ENCODE results near the gene SMYD2. TPM values are rescaled to one million over a fixed set of nuclear protein-coding genes. Genes with fewer than 3 reads are reported as not detected.

Gene SMYD2
- total and polyA plus RNA-seq, 11 donors, result 157 to 406 (median 324) TPM

GRCh38 chr1:214383381-214384372 lies 102.7 kb downstream of the SMYD2 start:
- Histone ChIP-seq H3K36me3 (peaks cover 4 to 92% (median 58%) of the 10 kb centered on the region in 9 donors), H3K4me3 (no peak overlapping the region), H3K9me3 (no peaks in the 10 kb centered on the region), H3K27me3 (no peaks in the 10 kb centered on the region), H3K4me1 (no peaks in the 10 kb centered on the region), H3K27ac (no peak overlapping the region)
- ATAC-seq (peak in 1 of 4 donors; percentile 31), DNase-seq (no peak)
- intact Hi-C loops (cut with DNase I), result loop anchor here in 5 of 10 donors (2.0 to 10.0 kb wide), 5 partner anchors 71 to 204 kb away; partner anchors contain the start of gene PTPN14 (in 1 of the 5)
- 97 to 98% (median 97%) methylated on average over 33 to 45 of the region's 45 CpGs for WGBS, 4 donors
- TF ChIP-seq CTCF (IDR thresholded peaks at IDR 0.05) (no peak), POLR2A (IDR thresholded peaks at IDR 0.05) (no peak)

GRCh38 chr1:214384373-214385079 lies 103.6 kb downstream of the SMYD2 start:
- intact Hi-C loops (cut with DNase I), result loop anchor here in 9 of 10 donors (5.0 to 10.0 kb wide), 4 partner anchors 170 to 203 kb away; partner anchors contain the start of gene PTPN14 (in 1 of the 9)
- H3K4me1 ChIP-seq, result no peaks in the 10 kb centered on the region
- no peaks in the 10 kb centered on the region for H3K9me3 ChIP-seq
- no peak for TF ChIP-seq CTCF (IDR thresholded peaks at IDR 0.05)
- TF ChIP-seq POLR2A (IDR thresholded peaks at IDR 0.05), result no peak
- peaks cover 4 to 89% (median 50%) of the 10 kb centered on the region in 9 donors for H3K36me3 ChIP-seq
- WGBS, 4 donors, result 96 to 99% (median 97%) methylated on average over 16 to 18 of the region's 18 CpGs
- DNase-seq (no peak), ATAC-seq (no peak)
- H3K27me3 ChIP-seq, result no peaks in the 10 kb centered on the region
- H3K4me3 ChIP-seq, result no peak overlapping the region
- H3K27ac ChIP-seq, result no peak overlapping the region

- H3K4me3 ChIP-seq, result no peak overlapping the region
- H3K9me3 ChIP-seq, result no peaks in the 10 kb centered on the region
- intact Hi-C loops (cut with DNase I), result loop anchor here in 7 of 10 donors (5.0 to 10.0 kb wide), 4 partner anchors 169 to 202 kb away; partner anchors contain the start of gene PTPN14 (in 1 of the 7)
- no peak for TF ChIP-seq CTCF (IDR thresholded peaks at IDR 0.05)
- no peak for TF ChIP-seq POLR2A (IDR thresholded peaks at IDR 0.05)
- peaks cover 4 to 89% (median 50%) of the 10 kb centered on the region in 9 donors for H3K36me3 ChIP-seq
- WGBS, 4 donors, result 89 to 98% (median 92%) methylated on average over 1 of the region's 1 CpG
- DNase-seq, result no peak
- no peaks in the 10 kb centered on the region for H3K4me1 ChIP-seq
- ATAC-seq, result no peak
- H3K27me3 ChIP-seq, result no peaks in the 10 kb centered on the region
- H3K27ac ChIP-seq, result no peak overlapping the region
These were observed 104.5 kb downstream of the SMYD2 start for GRCh38 chr1:214385428-214385827.
